Left lung (tissue), 10 donors: ENCODE measurements around the gene CENPU. TPM values are rescaled to one million over a fixed set of nuclear protein-coding genes. Genes with fewer than 3 reads are reported as not detected.

ENCODE experiments used
- ATAC-seq: fragments of 200-7000 bp; cut with Tn5 transposase; one replicate; pipeline ENCODE4 v1.9.1; 2020; ENCODE audit warnings: moderate library complexity
- DNase-seq, 4 donors: peaks; one replicate each; pipeline ENCODE4 v3.0.0-alpha.2; 2013 to 2020
- H3K27ac ChIP-seq, 2 donors: fragments of 200-600 bp; sonication (generic) in 1 of 2; one replicate each; pipeline versions ENCODE4 v1.5.0 to v1.8.0; 2020 to 2021
- H3K27me3 ChIP-seq, 2 donors: fragments of 200-600 bp; sonication (generic) in 1 of 2; one replicate each; pipeline versions ENCODE4 v1.5.0 to v1.8.0; 2020 to 2021
- H3K36me3 ChIP-seq, 2 donors: fragments of 200-600 bp; sonication (generic) in 1 of 2; one replicate each; pipeline versions ENCODE4 v1.5.0 to v1.8.0; 2020 to 2021
- H3K4me1 ChIP-seq, 2 donors: fragments of 200-600 bp; one replicate each; pipeline ENCODE4 v1.8.0; 2021
- H3K4me3 ChIP-seq, 2 donors: fragments of 200-600 bp; sonication (generic) in 1 of 2; one replicate each; pipeline versions ENCODE4 v1.5.0 to v1.8.0; 2020 to 2021; ENCODE audit warnings: mild to moderate bottlenecking in 1 of 2
- H3K9me3 ChIP-seq, 2 donors: fragments of 200-600 bp; sonication (generic) in 1 of 2; one replicate each; pipeline versions ENCODE4 v1.5.0 to v1.8.0; 2020 to 2021
- intact Hi-C, 2 donors: fragments of 100-400 bp; cut with DNase I; formaldehyde crosslinking; loops; one replicate each; pipeline versions ENCODE4 v1.11.2 to v1.14.2; 2022
- polyA plus RNA-seq, 6 donors: library from polyadenylated mRNA; unstranded; fragments of 120-200 nt; gene quantifications; one replicate each; pipeline ENCODE4 v1.2.1, GENCODE V29; 2013; ENCODE audit not compliant: insufficient read length in 6 of 6
- total RNA-seq, 2 donors: library from RNA; stranded (reverse); fragmentation: NEBNext Ultra II Directional; extraction: Animal tissue kit (Norgen Biotek cat#: 25700); gene quantifications; one replicate each; pipeline ENCODE4 v1.2.1, GENCODE V29; 2021
- TF ChIP-seq, protein P1 (sequence below), 2 donors: fragments of 200-600 bp; sonication (generic) in 1 of 2; IDR thresholded peaks; one replicate each; pipeline versions ENCODE4 v1.5.0 to v1.8.0; 2021; ENCODE audit warnings: antibody characterized with exemption in 2 of 2
- donor health status: DM: no; HTN: yes; CAD: no.
- donor health status: DM: no; HTN: no; CAD: no.

The CENPU gene
- total and polyA plus RNA-seq, 8 donors: 11.3 to 59.1 (median 34.0) TPM

DNA sequence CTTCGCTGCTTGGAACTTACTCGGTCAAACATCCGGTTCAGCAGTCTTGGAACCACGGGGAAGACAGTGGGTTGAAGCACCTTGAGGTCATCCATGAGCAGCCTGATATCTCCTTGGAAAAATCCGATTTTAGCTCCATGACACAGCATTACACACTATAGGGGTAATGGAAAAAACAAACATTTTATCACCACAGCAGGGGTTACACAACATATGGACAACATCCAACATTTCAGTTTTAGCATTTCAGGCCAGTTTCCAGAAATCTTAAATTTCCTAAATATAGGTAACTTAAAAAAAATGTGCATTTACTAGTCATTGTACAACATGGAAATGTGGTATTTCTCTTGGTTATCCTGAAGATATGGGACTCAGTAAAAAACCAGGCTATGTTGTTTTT, 34.4 kb upstream of the CENPU start:
- H3K9me3 ChIP-seq: no peaks in the 10 kb centered on the region
- intact Hi-C loops: no loop called here
- TF ChIP-seq, protein P1, sequence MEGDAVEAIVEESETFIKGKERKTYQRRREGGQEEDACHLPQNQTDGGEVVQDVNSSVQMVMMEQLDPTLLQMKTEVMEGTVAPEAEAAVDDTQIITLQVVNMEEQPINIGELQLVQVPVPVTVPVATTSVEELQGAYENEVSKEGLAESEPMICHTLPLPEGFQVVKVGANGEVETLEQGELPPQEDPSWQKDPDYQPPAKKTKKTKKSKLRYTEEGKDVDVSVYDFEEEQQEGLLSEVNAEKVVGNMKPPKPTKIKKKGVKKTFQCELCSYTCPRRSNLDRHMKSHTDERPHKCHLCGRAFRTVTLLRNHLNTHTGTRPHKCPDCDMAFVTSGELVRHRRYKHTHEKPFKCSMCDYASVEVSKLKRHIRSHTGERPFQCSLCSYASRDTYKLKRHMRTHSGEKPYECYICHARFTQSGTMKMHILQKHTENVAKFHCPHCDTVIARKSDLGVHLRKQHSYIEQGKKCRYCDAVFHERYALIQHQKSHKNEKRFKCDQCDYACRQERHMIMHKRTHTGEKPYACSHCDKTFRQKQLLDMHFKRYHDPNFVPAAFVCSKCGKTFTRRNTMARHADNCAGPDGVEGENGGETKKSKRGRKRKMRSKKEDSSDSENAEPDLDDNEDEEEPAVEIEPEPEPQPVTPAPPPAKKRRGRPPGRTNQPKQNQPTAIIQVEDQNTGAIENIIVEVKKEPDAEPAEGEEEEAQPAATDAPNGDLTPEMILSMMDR (IDR thresholded peaks at IDR 0.05): no peak
- H3K27me3 ChIP-seq: no peaks in the 10 kb centered on the region
- H3K4me1 ChIP-seq: no peaks in the 10 kb centered on the region
- H3K27ac ChIP-seq: no peak overlapping the region
- ATAC-seq (no peak), DNase-seq (no peak)
- H3K4me3 ChIP-seq: no peak overlapping the region
- H3K36me3 ChIP-seq: peaks cover 0 to 100% of the 10 kb centered on the region in 2 donors

DNA sequence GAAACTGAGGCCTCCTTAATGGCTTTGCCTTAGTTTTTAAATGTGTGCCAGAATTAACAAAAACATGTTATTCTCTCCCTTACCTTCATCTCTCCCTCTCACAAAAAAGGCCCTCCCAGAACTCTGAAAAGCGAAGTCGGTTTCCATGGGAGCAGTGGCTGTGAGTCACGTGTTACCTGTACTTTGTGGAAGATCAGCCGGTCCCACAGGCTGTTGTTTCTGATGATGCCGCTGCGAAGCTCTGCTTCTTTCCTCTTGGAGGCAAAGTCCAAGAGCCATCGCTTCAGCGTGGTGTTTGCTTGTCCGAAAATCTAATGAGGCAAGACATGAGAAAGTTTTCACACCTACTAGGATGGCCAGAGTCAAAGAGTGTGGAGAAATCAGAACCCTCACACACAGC, 32.5 kb upstream of the CENPU start:
- Histone ChIP-seq H3K9me3 (no peaks in the 10 kb centered on the region), H3K4me1 (no peaks in the 10 kb centered on the region), H3K27ac (no peak overlapping the region), H3K4me3 (no peak overlapping the region), H3K36me3 (peaks cover 0 to 100% of the 10 kb centered on the region in 2 donors), H3K27me3 (no peaks in the 10 kb centered on the region)
- intact Hi-C loops: no loop called here
- no peak for ATAC-seq
- TF ChIP-seq, protein P1 (IDR thresholded peaks at IDR 0.05): no peak
- DNase-seq: no peak

DNA sequence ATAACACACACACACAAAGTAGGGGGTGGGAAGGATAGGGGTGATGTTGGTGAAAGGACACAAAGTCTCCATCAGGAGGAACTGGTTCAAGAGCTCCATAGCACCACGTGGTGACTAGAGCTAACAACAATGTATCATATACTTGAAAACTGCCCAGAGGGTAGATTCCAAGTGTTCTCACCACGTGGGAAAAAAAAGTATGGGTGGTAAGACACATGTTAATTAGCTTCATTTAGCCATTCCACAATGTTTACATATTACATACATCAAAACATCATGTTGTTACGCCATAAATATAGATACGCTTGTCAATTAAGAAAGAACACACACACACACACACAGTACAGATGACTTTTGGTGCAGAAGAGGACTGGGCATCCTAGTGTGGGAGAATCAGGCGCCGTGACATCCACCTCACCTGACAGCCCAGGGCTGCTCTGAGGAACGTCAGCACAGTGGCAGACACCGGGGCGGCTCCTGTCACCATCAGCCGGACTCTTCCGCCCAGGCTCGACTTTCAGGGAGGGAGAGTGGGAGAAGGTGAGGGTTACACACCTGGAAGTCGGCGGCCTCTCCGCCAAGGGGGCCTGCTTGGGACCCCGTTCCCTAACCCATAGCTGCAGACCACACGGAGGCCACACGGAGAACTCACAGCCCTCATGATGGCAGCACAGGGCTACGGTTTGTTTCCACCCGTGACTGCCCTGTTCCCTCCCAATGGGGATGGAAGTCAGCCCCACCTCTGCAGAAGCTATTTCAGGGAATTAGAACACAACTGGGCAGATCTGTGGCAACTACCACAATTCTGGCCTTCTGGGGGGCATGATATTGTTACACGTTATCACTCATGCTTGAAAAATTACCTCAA, 31.8 kb upstream of the CENPU start:
- DNase-seq (no peak), ATAC-seq (no peak)
- H3K4me3 ChIP-seq: no peak overlapping the region
- H3K9me3 ChIP-seq: no peaks in the 10 kb centered on the region
- intact Hi-C loops: no loop called here
- H3K27ac ChIP-seq: no peak overlapping the region
- no peaks in the 10 kb centered on the region for H3K27me3 ChIP-seq
- H3K4me1 ChIP-seq: no peaks in the 10 kb centered on the region
- TF ChIP-seq, protein P1 (IDR thresholded peaks at IDR 0.05): no peak
- H3K36me3 ChIP-seq: peaks cover 0 to 100% of the 10 kb centered on the region in 2 donors

DNA sequence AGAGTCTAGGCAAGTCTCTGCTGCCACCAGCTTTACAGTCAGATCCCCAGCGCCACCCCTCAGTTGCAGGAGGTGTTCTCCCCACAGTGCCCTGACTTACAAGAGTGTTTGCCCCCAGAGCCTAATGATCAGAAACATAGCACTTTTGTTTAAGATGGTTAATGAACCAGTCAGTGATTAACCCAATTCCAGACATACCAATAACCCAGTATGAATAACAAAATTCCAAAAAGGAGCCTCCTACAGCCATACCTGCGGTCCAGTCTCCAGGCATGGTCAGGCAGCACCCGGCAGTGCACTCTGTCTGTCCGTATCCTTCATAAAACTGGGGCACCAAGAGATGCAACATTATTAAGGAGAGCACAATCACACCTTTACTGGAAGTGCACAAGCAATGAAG, 30.7 kb upstream of the CENPU start:
- intact Hi-C loops: no loop called here
- H3K27me3 ChIP-seq: no peaks in the 10 kb centered on the region
- H3K36me3 ChIP-seq: peaks cover 0 to 100% of the 10 kb centered on the region in 2 donors
- no peaks in the 10 kb centered on the region for H3K9me3 ChIP-seq
- TF ChIP-seq, protein P1 (IDR thresholded peaks at IDR 0.05): no peak
- no peaks in the 10 kb centered on the region for H3K4me1 ChIP-seq
- no peak overlapping the region for H3K4me3 ChIP-seq
- DNase-seq (no peak), ATAC-seq (no peak)
- H3K27ac ChIP-seq: no peak overlapping the region

DNA sequence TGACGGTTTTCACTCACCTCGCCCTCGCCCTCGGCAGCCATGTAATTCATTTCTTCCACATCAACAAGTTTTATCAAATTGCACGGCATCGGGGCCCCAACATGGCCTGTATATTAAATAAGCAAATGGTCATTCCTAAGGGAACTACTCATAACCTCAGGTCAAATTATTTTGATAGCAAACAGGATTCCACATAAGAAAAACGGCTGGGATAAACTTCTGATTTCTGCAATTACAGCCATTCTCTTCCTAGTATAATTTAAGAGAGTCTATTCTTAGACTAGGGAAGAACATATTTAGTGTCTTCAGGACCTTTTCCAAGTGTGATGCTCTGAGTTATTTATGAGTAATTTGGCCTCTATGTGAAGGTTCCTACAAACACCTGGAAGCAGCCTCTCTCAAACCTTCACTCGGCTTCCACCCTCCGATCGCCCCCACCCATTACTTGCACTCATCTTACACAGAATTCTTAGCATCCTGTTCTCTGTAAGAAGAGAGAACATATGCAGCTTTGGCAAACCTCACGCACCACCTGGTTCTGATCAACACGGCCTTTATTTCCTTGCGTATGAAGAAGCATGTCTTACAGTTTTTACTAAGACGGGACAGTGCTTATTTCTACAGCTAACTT, 29.4 kb upstream of the CENPU start:
- H3K36me3 ChIP-seq: peaks cover 0 to 98% of the 10 kb centered on the region in 2 donors
- no peaks in the 10 kb centered on the region for H3K9me3 ChIP-seq
- no peak for DNase-seq
- no peak overlapping the region for H3K27ac ChIP-seq
- H3K4me3 ChIP-seq: no peak overlapping the region
- H3K4me1 ChIP-seq: no peaks in the 10 kb centered on the region
- TF ChIP-seq, protein P1 (IDR thresholded peaks at IDR 0.05): no peak
- intact Hi-C loops: no loop called here
- no peak for ATAC-seq
- no peaks in the 10 kb centered on the region for H3K27me3 ChIP-seq
